GM12878 (cell line): ENCODE measurements around the gene ISL2. TPM values are rescaled to one million over a fixed set of nuclear protein-coding genes. Genes with fewer than 3 reads are reported as not detected.

Experiments
- ATAC-seq: fragments of 200-7000 bp; cut with Tn5 transposase; 3 replicates; pipeline ENCODE4 v1.9.1; 2020; ENCODE audit warnings: mild to moderate bottlenecking, moderate library complexity
- BruUV-seq: library from RNA; stranded (reverse); fragments of 400-500 nt; replicated peaks from 2 replicates; lab custom pipeline; 2021; lab: Mats Ljungman, UMichigan
- CTCF ChIA-PET: fragments of 300-600 bp; sonication (Branson Sonifier 250); formaldehyde crosslinking; extraction: SDS; loops from one replicate; lab custom pipeline; 2021; ENCODE audit warnings: inconsistent platforms; lab: Yijun Ruan, JAX
- POLR2A ChIA-PET: fragments of 350-600 bp; formaldehyde crosslinking; extraction: SDS; loops from one replicate; lab custom pipeline; 2021; ENCODE audit warnings: inconsistent platforms; lab: Charles Lee
- RAD21 ChIA-PET: fragments of 300-600 bp; sonication (Branson Sonifier 250); formaldehyde crosslinking; loops from one replicate; lab custom pipeline; 2023; ENCODE audit warnings: antibody characterized with exemption; ENCODE audit not compliant: unreplicated experiment; lab: Charles Lee
- SMC1A ChIA-PET: fragments of 300-600 bp; sonication (Branson Sonifier 250); formaldehyde crosslinking; loops from one replicate; lab custom pipeline; 2023; ENCODE audit not compliant: unreplicated experiment, uncharacterized antibody; lab: Charles Lee
- DNase-seq: peaks from one replicate; pipeline ENCODE4 v3.0.0-alpha.2; 2011; ENCODE audit warnings: low read depth, low spot score
- FAIRE-seq: peaks from 3 replicates; lab custom pipeline; 2011; peaks lifted over from hg19 to GRCh38; lab: Jason Lieb, UNC
- H2AFZ ChIP-seq: 2 replicates; pipeline ENCODE4 v1.6.0; 2011; ENCODE audit warnings: low read depth, low read length, control low read depth; ENCODE audit not compliant: control insufficient read depth
- H3K27ac ChIP-seq: 2 replicates; pipeline ENCODE4 v1.5.1; 2011; ENCODE audit warnings: control low read depth; ENCODE audit not compliant: control insufficient read depth, insufficient read depth
- H3K27me3 ChIP-seq, 2 experiments: replicated peaks in 1 of 2; 2 replicates each; pipeline versions ENCODE4 v1.6.0 to v1.6.1; 2011; ENCODE audit warnings: low read length in 1 of 2; ENCODE audit not compliant: control insufficient read depth in 2 of 2, insufficient read depth in 2 of 2
- H3K36me3 ChIP-seq, 2 experiments: 2 replicates each; pipeline ENCODE4 v1.5.1; 2011; ENCODE audit warnings: low read length in 1 of 2; ENCODE audit not compliant: control insufficient read depth in 2 of 2, insufficient read depth in 2 of 2
- H3K4me1 ChIP-seq: 2 replicates; pipeline ENCODE4 v1.6.1; 2011; ENCODE audit warnings: mild to moderate bottlenecking, low read length, moderate library complexity, mixed read lengths; ENCODE audit not compliant: control insufficient read depth, insufficient read depth
- H3K4me2 ChIP-seq: 2 replicates; pipeline ENCODE4 v1.6.0; 2011; ENCODE audit warnings: control low read depth; ENCODE audit not compliant: control insufficient read depth, insufficient read depth
- H3K4me3 ChIP-seq: fragments of 200-600 bp; sonication (generic); 2 replicates; pipeline ENCODE4 v1.5.1; 2016
- H3K79me2 ChIP-seq: 2 replicates; pipeline ENCODE4 v1.6.0; 2011; ENCODE audit warnings: low read length; ENCODE audit not compliant: control insufficient read depth, insufficient read depth
- H3K9ac ChIP-seq: 2 replicates; pipeline ENCODE4 v1.8.0; 2011; ENCODE audit warnings: low read length, control low read depth, mixed read lengths; ENCODE audit not compliant: control insufficient read depth, insufficient read depth
- H3K9me3 ChIP-seq: replicated peaks from 3 replicates; pipeline ENCODE4 v1.5.1; 2011; ENCODE audit warnings: mild to moderate bottlenecking, low read length; ENCODE audit not compliant: control insufficient read depth, insufficient read depth
- H4K20me1 ChIP-seq: 2 replicates; pipeline ENCODE4 v1.6.0; 2011; ENCODE audit not compliant: control insufficient read depth, insufficient read depth
- CBX3 ChIP-seq: fragments of 200-600 bp; sonication (generic); IDR thresholded peaks from 2 replicates; pipeline ENCODE4 v1.6.1; 2016; ENCODE audit warnings: low read depth, borderline replicate concordance
- CREB1 ChIP-seq: IDR thresholded peaks from 2 replicates; pipeline ENCODE4 v1.6.1; 2012; ENCODE audit warnings: low read depth, mild to moderate bottlenecking, inconsistent platforms
- E2F8 ChIP-seq: fragments of 450-650 bp; IDR thresholded peaks from 2 replicates; pipeline ENCODE4 v1.6.1; 2018; ENCODE audit warnings: mild to moderate bottlenecking, low read depth, moderate library complexity; ENCODE audit not compliant: partially characterized antibody
- EZH2 ChIP-seq: IDR thresholded peaks from 2 replicates; pipeline ENCODE4 v1.6.1; 2012; ENCODE audit warnings: low read depth, mild to moderate bottlenecking, control low read depth, inconsistent platforms, low read length, borderline replicate concordance; ENCODE audit not compliant: control insufficient read depth
- FOXM1 ChIP-seq: IDR thresholded peaks from 2 replicates; pipeline ENCODE4 v1.6.1; 2012; ENCODE audit warnings: low read depth, mild to moderate bottlenecking, inconsistent platforms, low read length, moderate library complexity
- HSF1 ChIP-seq: fragments of 150-350 bp; IDR thresholded peaks from 2 replicates; pipeline ENCODE4 v1.6.1; 2014; ENCODE audit warnings: mild to moderate bottlenecking, low read depth, low read length
- JUNB ChIP-seq: IDR thresholded peaks from 2 replicates; pipeline ENCODE4 v1.6.1; 2016; ENCODE audit warnings: antibody characterized with exemption, mild to moderate bottlenecking
- MAX ChIP-seq: IDR thresholded peaks from 2 replicates; pipeline ENCODE4 v1.6.1; 2012; ENCODE audit warnings: low read depth, low read length, improper control_type of control experiment
- MTA2 ChIP-seq: fragments of 450-650 bp; IDR thresholded peaks from 2 replicates; pipeline ENCODE4 v1.6.1; 2016; ENCODE audit warnings: low read depth, mild to moderate bottlenecking, moderate library complexity
- NBN ChIP-seq: fragments of 450-650 bp; IDR thresholded peaks from 2 replicates; pipeline ENCODE4 v1.6.1; 2016
- NR2F1 ChIP-seq: fragments of 450-650 bp; conservative IDR thresholded peaks from 2 replicates; pipeline ENCODE4 v1.6.1; 2017; ENCODE audit warnings: mild to moderate bottlenecking
- RUNX3 ChIP-seq: IDR thresholded peaks from 2 replicates; pipeline ENCODE4 v1.6.1; 2012; ENCODE audit warnings: low read length, inconsistent platforms
- SIX5 ChIP-seq: IDR thresholded peaks from 2 replicates; pipeline ENCODE4 v1.6.1; 2011; ENCODE audit warnings: mild to moderate bottlenecking, low read depth, low read length, moderate library complexity; ENCODE audit not compliant: severe bottlenecking
- STAT1 ChIP-seq: fragments of 450-650 bp; conservative IDR thresholded peaks from 2 replicates; pipeline ENCODE4 v1.6.1; 2014; ENCODE audit warnings: antibody characterized with exemption, mild to moderate bottlenecking
- ZNF274 ChIP-seq: IDR thresholded peaks from one replicate; pipeline ENCODE4 v1.8.0; 2011; ENCODE audit not compliant: insufficient read length, insufficient read depth
- WGBS: methylation state at CpG from one replicate; pipeline ENCODE4 v1.1.6; 2016; ENCODE audit warnings: low lambda C conversion rate; ENCODE audit not compliant: insufficient replicate concordance, insufficient coverage; ENCODE audit errors: missing lambda C conversion rate; 5-methylcytosine and 5-hydroxymethylcytosine counted together
- in situ Hi-C: fragments of 300-500 bp; cut with MboI; formaldehyde crosslinking; loops from 9 replicates; pipeline ENCODE4 v1.14.3; 2018; ENCODE audit warnings: mixed read lengths
- intact Hi-C: fragments of 100-400 bp; cut with micrococcal nuclease; formaldehyde crosslinking; loops from one replicate; pipeline ENCODE4 v1.14.2; 2022; ENCODE audit not compliant: unreplicated experiment
- polyA plus RNA-seq, 11 experiments: library from polyadenylated mRNA; depleted of rRNA in 4 of 11; unstranded in 6 of 11; stranded (reverse) in 5 of 11; fragments of >200 nt; fragmentation: Nextera tagmentation in 4 of 11; fragmentation: Illumina TruSeq in 1 of 11; extraction: Ambion mirVana in 4 of 11; extraction: Trizol in 1 of 11; gene quantifications; 1 replicate in 1 of 11; 2 replicates in 10 of 11; pipeline versions ENCODE4 v1.2.1 to v1.2.3, GENCODE V29; 2011 to 2016; ENCODE audit warnings: inconsistent platforms in 2 of 11, missing spikeins in 2 of 11, low read depth in 1 of 11
- total RNA-seq, 4 experiments: library from RNA; depleted of rRNA in 3 of 4; stranded (reverse); fragments of >200 nt in 3 of 4; fragmentation: Illumina TruSeq in 1 of 4; extraction: Trizol in 1 of 4; gene quantifications; 2 replicates each; pipeline versions ENCODE4 v1.2.1 to v1.2.3, GENCODE V29; 2013 to 2021
- TF ChIP-seq, protein P1 (sequence below): IDR thresholded peaks from 2 replicates; pipeline ENCODE4 v1.6.1; 2011; ENCODE audit warnings: mild to moderate bottlenecking, low read depth, low read length, moderate library complexity; ENCODE audit not compliant: insufficient replicate concordance
- TF ChIP-seq, protein P2 (sequence below): IDR thresholded peaks from 2 replicates; pipeline ENCODE4 v1.6.1; 2011; ENCODE audit warnings: low read depth, low read length, improper control_type of control experiment, borderline replicate concordance

Gene ISL2
- total and polyA plus RNA-seq, 10 of the 15 experiments (the other 5 are each of a cell fraction or from before 2014, with no cell fraction given): 0.05 to 0.26 (median 0.08) TPM; not detected in 7

DNA sequence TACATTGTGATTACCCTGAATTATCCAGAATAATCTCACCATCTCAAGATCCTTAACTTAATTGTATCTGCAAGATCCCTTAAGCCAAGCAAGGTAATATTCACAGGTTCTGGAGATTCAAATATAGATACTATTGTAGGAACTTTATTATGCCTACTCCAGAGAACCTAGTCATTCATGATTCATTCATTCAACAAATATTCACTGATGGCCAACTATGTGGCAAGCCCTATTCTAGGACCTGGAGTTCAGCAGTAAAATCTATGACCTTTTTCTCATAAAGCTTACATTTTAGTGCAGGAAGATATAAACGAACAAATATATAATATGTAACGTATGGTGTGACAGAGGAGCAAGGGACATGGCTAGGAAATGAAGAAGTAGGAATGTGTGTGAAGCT, 49.6 kb downstream of the ISL2 start:
- Histone ChIP-seq H3K27ac (no peak overlapping the region), H3K4me3 (no peak overlapping the region), H3K4me1 (no peaks in the 10 kb centered on the region), H3K9me3 (no peaks in the 10 kb centered on the region), H4K20me1 (no peaks in the 10 kb centered on the region), H3K36me3 (no peaks in the 10 kb centered on the region; a peak in 1 of 4 replicates), H2AFZ (no peak overlapping the region), H3K9ac (no peak overlapping the region), H3K79me2 (no peaks in the 10 kb centered on the region), H3K27me3 (no peaks in the 10 kb centered on the region), H3K4me2 (no peak overlapping the region)
- ATAC-seq (no peak), FAIRE-seq (no peak), DNase-seq (no peak)
- 98% methylated on average over 2 of the region's 2 CpGs for WGBS
- ChIA-PET RAD21 (no interaction called here), POLR2A (no interaction called here), SMC1A (no interaction called here), CTCF (no interaction called here)
- in situ Hi-C loops (no loop called here), intact Hi-C loops (no loop called here)
- TF ChIP-seq HSF1 (no peak), ZNF274 (no peak), STAT1 (no peak), EZH2 (no peak), E2F8 (no peak), RUNX3 (no peak), MTA2 (no peak), MAX (no peak), CBX3 (no peak), FOXM1 (no peak), NBN (no peak), CREB1 (no peak), JUNB (no peak), NR2F1 (no peak), SIX5 (no peak)
- TF ChIP-seq, protein P1, sequence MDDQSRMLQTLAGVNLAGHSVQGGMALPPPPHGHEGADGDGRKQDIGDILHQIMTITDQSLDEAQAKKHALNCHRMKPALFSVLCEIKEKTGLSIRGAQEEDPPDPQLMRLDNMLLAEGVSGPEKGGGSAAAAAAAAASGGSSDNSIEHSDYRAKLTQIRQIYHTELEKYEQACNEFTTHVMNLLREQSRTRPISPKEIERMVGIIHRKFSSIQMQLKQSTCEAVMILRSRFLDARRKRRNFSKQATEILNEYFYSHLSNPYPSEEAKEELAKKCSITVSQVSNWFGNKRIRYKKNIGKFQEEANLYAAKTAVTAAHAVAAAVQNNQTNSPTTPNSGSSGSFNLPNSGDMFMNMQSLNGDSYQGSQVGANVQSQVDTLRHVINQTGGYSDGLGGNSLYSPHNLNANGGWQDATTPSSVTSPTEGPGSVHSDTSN: no peak
- TF ChIP-seq, protein P2, sequence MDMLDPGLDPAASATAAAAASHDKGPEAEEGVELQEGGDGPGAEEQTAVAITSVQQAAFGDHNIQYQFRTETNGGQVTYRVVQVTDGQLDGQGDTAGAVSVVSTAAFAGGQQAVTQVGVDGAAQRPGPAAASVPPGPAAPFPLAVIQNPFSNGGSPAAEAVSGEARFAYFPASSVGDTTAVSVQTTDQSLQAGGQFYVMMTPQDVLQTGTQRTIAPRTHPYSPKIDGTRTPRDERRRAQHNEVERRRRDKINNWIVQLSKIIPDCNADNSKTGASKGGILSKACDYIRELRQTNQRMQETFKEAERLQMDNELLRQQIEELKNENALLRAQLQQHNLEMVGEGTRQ: no peak
- no TSS peak for BruUV-seq
